HEK293T (cell line): ENCODE results near the gene BSN.

Experiments used
- CTCF ChIA-PET: fragments of 350-600 bp; formaldehyde crosslinking; extraction: SDS; loops from one replicate; lab custom pipeline; 2021; ENCODE audit warnings: antibody characterized with exemption, inconsistent platforms; lab: Yijun Ruan, JAX
- POLR2A ChIA-PET: fragments of 350-600 bp; formaldehyde crosslinking; extraction: SDS; loops from one replicate; lab custom pipeline; 2020; ENCODE audit warnings: antibody characterized with exemption, inconsistent platforms; lab: Yijun Ruan, JAX
- DNase-seq: peaks from one replicate; pipeline ENCODE4 v3.0.0; 2012; ENCODE audit warnings: mixed read lengths; ENCODE audit errors: extremely low spot score
- ARNT ChIP-seq: fragments of 450-650 bp; IDR thresholded peaks from 2 replicates; pipeline ENCODE4 v1.6.1; 2017; ENCODE audit warnings: mild to moderate bottlenecking
- BHLHE40 ChIP-seq: fragments of 450-650 bp; IDR thresholded peaks from 2 replicates; pipeline ENCODE4 v1.6.1; 2016; ENCODE audit warnings: mild to moderate bottlenecking, moderate library complexity, borderline replicate concordance
- CTBP1 ChIP-seq: fragments of 450-650 bp; IDR thresholded peaks from 2 replicates; pipeline ENCODE4 v1.6.1; 2016; ENCODE audit warnings: borderline replicate concordance
- ELF4 ChIP-seq: fragments of 450-650 bp; IDR thresholded peaks from 2 replicates; pipeline ENCODE4 v1.6.1; 2017; ENCODE audit warnings: antibody characterized with exemption
- FOXA1 ChIP-seq: fragments of 450-650 bp; IDR thresholded peaks from 2 replicates; pipeline ENCODE4 v1.6.1; 2016; ENCODE audit warnings: mild to moderate bottlenecking
- FOXK2 ChIP-seq: fragments of 450-650 bp; IDR thresholded peaks from 2 replicates; pipeline ENCODE4 v1.6.1; 2016; ENCODE audit warnings: mild to moderate bottlenecking
- FOXM1 ChIP-seq: fragments of 450-650 bp; IDR thresholded peaks from 2 replicates; pipeline ENCODE4 v1.6.1; 2017; ENCODE audit warnings: mild to moderate bottlenecking, borderline replicate concordance
- HDGF ChIP-seq: fragments of 450-650 bp; IDR thresholded peaks from 2 replicates; pipeline ENCODE4 v1.6.1; 2017; ENCODE audit warnings: antibody characterized with exemption, borderline replicate concordance
- L3MBTL2 ChIP-seq: fragments of 450-650 bp; conservative IDR thresholded peaks from 2 replicates; pipeline ENCODE4 v1.6.1; 2016; ENCODE audit warnings: mild to moderate bottlenecking
- LEF1 ChIP-seq: fragments of 450-650 bp; IDR thresholded peaks from 2 replicates; pipeline ENCODE4 v1.6.1; 2017; ENCODE audit warnings: mild to moderate bottlenecking, borderline replicate concordance
- NFRKB ChIP-seq: fragments of 450-650 bp; IDR thresholded peaks from 2 replicates; pipeline ENCODE4 v1.6.1; 2016; ENCODE audit warnings: mild to moderate bottlenecking, moderate library complexity
- SP1 ChIP-seq: fragments of 450-650 bp; IDR thresholded peaks from 2 replicates; pipeline ENCODE4 v1.6.1; 2017
- SUZ12 ChIP-seq: fragments of 450-650 bp; IDR thresholded peaks from 2 replicates; pipeline ENCODE4 v1.6.1; 2016; ENCODE audit warnings: mild to moderate bottlenecking
- TARDBP ChIP-seq: fragments of 450-650 bp; IDR thresholded peaks from 2 replicates; pipeline ENCODE4 v1.6.1; 2016
- ZNF384 ChIP-seq: fragments of 450-650 bp; IDR thresholded peaks from 2 replicates; pipeline ENCODE4 v1.6.1; 2016
- TF ChIP-seq, protein P1 (sequence below): fragments of 450-650 bp; IDR thresholded peaks from 2 replicates; pipeline ENCODE4 v1.6.1; 2016

BSN gene

DNA sequence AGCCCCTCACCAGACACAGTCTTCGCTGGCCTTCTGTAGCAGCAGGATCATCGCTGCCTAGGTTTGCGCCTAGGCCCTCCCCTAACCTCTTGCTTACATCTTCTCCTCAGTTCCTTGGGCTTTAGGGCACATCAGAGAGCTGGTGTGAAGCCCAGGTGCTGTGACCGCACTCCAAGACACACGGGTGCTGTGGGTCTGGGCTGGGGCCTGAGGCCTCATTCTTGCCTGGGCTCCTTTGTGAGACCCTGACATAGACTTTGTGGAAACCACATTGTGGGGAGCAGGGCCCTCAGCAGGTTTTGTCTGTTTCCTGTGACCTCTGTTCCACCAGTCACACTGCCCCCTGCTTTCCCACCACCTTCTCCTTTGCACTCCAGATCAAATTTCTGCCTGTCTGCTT lies 157.2 kb downstream of the BSN start:
- DNase-seq = no peak
- CTCF ChIA-PET = interaction anchor here (0.6 to 1.3 kb wide), 3 partner anchors 127 to 191 kb away, joined by 3 to 9 read pairs (median 4); no protein-coding TSS in a partner anchor
- no peak for TF ChIP-seq SUZ12
- TF ChIP-seq ARNT = no peak
- TF ChIP-seq, protein P1, sequence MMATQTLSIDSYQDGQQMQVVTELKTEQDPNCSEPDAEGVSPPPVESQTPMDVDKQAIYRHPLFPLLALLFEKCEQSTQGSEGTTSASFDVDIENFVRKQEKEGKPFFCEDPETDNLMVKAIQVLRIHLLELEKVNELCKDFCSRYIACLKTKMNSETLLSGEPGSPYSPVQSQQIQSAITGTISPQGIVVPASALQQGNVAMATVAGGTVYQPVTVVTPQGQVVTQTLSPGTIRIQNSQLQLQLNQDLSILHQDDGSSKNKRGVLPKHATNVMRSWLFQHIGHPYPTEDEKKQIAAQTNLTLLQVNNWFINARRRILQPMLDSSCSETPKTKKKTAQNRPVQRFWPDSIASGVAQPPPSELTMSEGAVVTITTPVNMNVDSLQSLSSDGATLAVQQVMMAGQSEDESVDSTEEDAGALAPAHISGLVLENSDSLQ = no peak
- TF ChIP-seq BHLHE40 = no peak
- no peak for TF ChIP-seq CTBP1
- no peak for TF ChIP-seq ZNF384
- TF ChIP-seq LEF1 = no peak
- TF ChIP-seq L3MBTL2 = no peak
- TF ChIP-seq HDGF = no peak
- TF ChIP-seq FOXK2 = no peak
- no peak for TF ChIP-seq ELF4
- TF ChIP-seq NFRKB = no peak
- no peak for TF ChIP-seq SP1
- TF ChIP-seq FOXM1 = no peak
- no peak for TF ChIP-seq FOXA1
- TF ChIP-seq TARDBP = no peak
- POLR2A ChIA-PET = interaction anchor here (0.9 kb wide), 1 partner anchor 242 kb away, joined by 3 read pairs; no protein-coding TSS in a partner anchor

- ChIA-PET POLR2A (interaction anchor here (0.9 to 1.8 kb wide), 2 partner anchors 10 to 243 kb away, joined by 3 to 6 read pairs; no protein-coding TSS in a partner anchor), CTCF (no interaction called here)
- no peak for DNase-seq
- no peak for TF ChIP-seq ELF4
- no peak for TF ChIP-seq ZNF384
- no peak for TF ChIP-seq FOXM1
Observed at GRCh38 chr3:49712166-49712565, 157.9 kb downstream of the BSN start.

DNA sequence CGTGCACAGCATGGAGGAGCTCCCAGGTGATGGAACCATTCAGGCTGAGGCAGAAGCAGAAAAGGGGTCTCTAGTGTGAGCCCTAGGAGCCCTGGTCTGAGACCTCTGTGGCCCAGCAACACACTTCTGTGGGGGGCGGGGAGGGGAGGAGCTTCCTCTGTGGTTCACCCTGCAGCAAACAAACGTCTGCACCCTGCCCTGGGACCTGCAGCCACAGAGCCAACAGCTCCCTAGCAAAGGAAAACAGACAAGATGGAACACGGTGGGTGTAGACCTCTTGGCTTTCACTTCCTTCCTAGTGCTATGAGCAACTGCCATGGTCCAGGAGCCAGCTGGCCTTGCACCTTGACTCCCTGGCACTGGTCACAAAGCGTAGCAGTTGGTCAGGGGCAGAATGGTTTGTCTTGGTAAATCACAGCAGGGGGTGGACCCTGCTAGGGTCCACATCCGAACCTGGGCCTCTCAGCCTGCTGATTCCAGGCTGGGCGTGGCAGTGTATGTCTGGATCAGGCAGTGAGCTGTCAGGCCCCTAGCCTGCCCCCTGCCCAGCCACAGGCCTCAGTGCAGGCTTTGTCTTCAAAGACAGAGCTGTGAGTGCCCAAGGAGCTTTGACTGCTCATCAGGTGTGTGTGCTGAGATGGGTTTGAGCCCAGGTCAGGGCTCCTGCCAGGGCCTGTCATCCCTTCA lies 158.5 kb downstream of the BSN start:
- ChIA-PET POLR2A (interaction anchor here (0.7 to 1.8 kb wide), 3 partner anchors 9 to 243 kb away, joined by 3 to 6 read pairs (median 3); partner anchors contain the start of gene IP6K1), CTCF (no interaction called here)
- DNase-seq = no peak
- TF ChIP-seq SP1 = no peak
- no peak for TF ChIP-seq FOXK2
- no peak for TF ChIP-seq HDGF
- no peak for TF ChIP-seq L3MBTL2
- TF ChIP-seq FOXM1 = no peak
- TF ChIP-seq ELF4 = no peak
- no peak for TF ChIP-seq NFRKB
- no peak for TF ChIP-seq ARNT
- TF ChIP-seq BHLHE40 = no peak
- no peak for TF ChIP-seq SUZ12
- no peak for TF ChIP-seq ZNF384
- TF ChIP-seq CTBP1 = no peak
- TF ChIP-seq, protein P1 = no peak

- TF ChIP-seq SUZ12 = no peak
- TF ChIP-seq FOXK2 = no peak
- no peak for TF ChIP-seq ELF4
- no peak for TF ChIP-seq FOXA1
- TF ChIP-seq FOXM1 = no peak
- TF ChIP-seq TARDBP = no peak
- TF ChIP-seq ZNF384 = no peak
- no peak for TF ChIP-seq L3MBTL2
- CTCF ChIA-PET = no interaction called here
- no peak for DNase-seq
- POLR2A ChIA-PET = interaction anchor here (0.7 to 1.8 kb wide), 3 partner anchors 8 to 73 kb away, joined by 3 to 6 read pairs (median 4); partner anchors contain the start of gene IP6K1
Observed at GRCh38 chr3:49713336-49714105, 159.2 kb downstream of the BSN start.

DNA sequence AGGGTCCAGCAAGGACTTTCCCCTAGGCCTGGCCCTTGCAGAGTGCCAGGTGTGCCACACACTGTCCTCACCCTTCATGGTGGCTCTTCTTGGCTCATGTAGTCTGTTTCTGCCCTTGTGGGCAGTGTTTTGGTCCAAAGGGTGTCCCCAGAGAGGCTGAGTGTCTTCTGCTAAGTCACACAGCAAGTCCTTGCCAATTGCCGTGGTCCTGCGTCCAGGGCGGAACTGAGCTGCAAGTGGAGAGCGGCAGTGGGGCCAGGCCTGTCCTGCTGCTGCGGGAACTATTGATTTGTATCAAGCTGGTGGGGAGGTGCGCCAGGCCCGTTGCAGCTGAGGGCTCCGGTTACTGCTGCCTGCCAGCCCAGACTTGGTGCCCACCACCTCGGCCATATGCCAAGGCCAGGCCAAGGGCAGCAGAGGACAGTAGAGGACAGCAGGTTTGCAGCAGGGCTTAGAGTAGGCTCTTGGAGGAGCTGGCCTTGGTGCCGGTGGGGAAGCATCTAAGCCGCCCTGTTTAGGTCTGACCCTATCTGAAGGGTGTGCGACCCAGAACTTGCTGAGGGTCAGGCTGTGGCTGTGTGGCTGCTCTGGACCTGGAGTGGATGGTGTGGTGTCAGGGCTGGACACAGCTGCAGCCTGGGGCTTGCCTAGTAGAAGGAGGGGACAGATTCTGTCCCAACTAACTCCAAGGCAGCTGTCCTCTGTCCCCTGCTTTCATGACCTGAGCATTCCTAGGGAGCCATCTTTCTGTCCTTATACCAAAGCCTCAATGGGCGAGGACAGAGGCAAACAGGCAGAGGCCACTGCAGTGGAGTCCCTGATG lies 160.7 kb downstream of the BSN start:
- CTCF ChIA-PET = no interaction called here
- TF ChIP-seq FOXK2 (no peak), CTBP1 (no peak), SP1 (no peak), LEF1 (no peak), NFRKB (no peak), HDGF (no peak), SUZ12 (no peak), FOXM1 (no peak), ARNT (no peak), L3MBTL2 (no peak), ZNF384 (no peak), BHLHE40 (no peak), FOXA1 (no peak), TARDBP (no peak), ELF4 (no peak)
- TF ChIP-seq, protein P1 = no peak
- DNase-seq = no peak
- POLR2A ChIA-PET = interaction anchor here (1.5 kb wide), 1 partner anchor 9 kb away, joined by 4 read pairs; no protein-coding TSS in a partner anchor
